Pancreas (tissue), 10 donors: ENCODE measurements around the gene GPRC5B. TPM values are rescaled to one million over a fixed set of nuclear protein-coding genes. Genes with fewer than 3 reads are reported as not detected.

Experiments
- ATAC-seq, 4 donors: fragments of 200-7000 bp; cut with Tn5 transposase; one replicate each; pipeline versions ENCODE4 v1.8.0 to v1.9.1; 2020; ENCODE audit warnings: mild to moderate bottlenecking in 4 of 4, moderate library complexity in 4 of 4
- DNase-seq, 6 donors: peaks; one replicate each; pipeline ENCODE4 v3.0.0-alpha.2; 2020
- FAIRE-seq: peaks from 2 replicates; lab custom pipeline; 2012; peaks lifted over from hg19 to GRCh38; lab: Jason Lieb, UNC
- H3K27ac ChIP-seq, 4 donors: fragments of 200-600 bp; sonication (generic); 1 replicate in 3 of 4; 2 replicates in 1 of 4; pipeline versions ENCODE4 v1.5.0 to v1.8.0; 2020
- H3K27me3 ChIP-seq, 4 donors: fragments of 200-600 bp; one replicate each; pipeline ENCODE4 v1.8.0; 2021
- H3K36me3 ChIP-seq, 3 donors: fragments of 200-600 bp; sonication (generic) in 1 of 3; one replicate each; pipeline versions ENCODE4 v1.5.0 to v1.8.0; 2020 to 2021
- H3K4me1 ChIP-seq, 3 donors: fragments of 200-600 bp; one replicate each; pipeline ENCODE4 v1.8.0; 2021
- H3K4me3 ChIP-seq, 4 donors: fragments of 200-600 bp; sonication (generic) in 2 of 4; one replicate each; pipeline versions ENCODE4 v1.5.0 to v1.8.0; 2020 to 2021
- H3K9me3 ChIP-seq, 4 donors: fragments of 200-600 bp; one replicate each; pipeline ENCODE4 v1.8.0; 2021
- WGBS, 2 donors: extraction: QIAGEN DNeasy Blood & Tissue Kit; methylation state at CpG; one replicate each; pipeline ENCODE4 v1.1.7; 2013; 5-methylcytosine and 5-hydroxymethylcytosine counted together
- intact Hi-C, 3 donors: fragments of 100-400 bp; cut with DNase I; formaldehyde crosslinking; loops; one replicate each; pipeline versions ENCODE4 v1.11.1 to v1.14.2; 2022
- polyA plus RNA-seq, 2 donors: library from polyadenylated mRNA; stranded (reverse); fragments of 200-250 nt; gene quantifications; one replicate each; pipeline ENCODE4 v1.2.3, GENCODE V29; 2013
- total RNA-seq, 6 donors: library from RNA; stranded (reverse); fragmentation: NEBNext Ultra II Directional in 4 of 6; extraction: Animal tissue kit (Norgen Biotek cat#: 25700) in 4 of 6; gene quantifications; one replicate each; pipeline versions ENCODE4 v1.2.1 to v1.2.4, GENCODE V29; 2021 to 2023
- TF ChIP-seq, protein P1 (sequence below), 4 donors: fragments of 200-600 bp; sonication (generic) in 3 of 4; IDR thresholded peaks; one replicate each; pipeline versions ENCODE4 v1.5.0 to v1.8.0; 2021; ENCODE audit warnings: antibody characterized with exemption in 4 of 4
- donor health status: healthy with polysubstance abuse.
- donor health status: DM: no; HTN: no; CAD: no; lungs with moderate emphysema.
- donor health status: DM: no; HTN: no; CAD: no.
- donor health status: control.
- donor health status: control.
- donor health status: Bipolar disorder and iron deficiency.
- donor health status: DM: yes; HTN: yes; CAD: no.
- donor health status: DM: no; HTN: no; CAD: no.
- donor health status: DM: no; HTN: no; CAD: no.
- donor health status: DM: yes; HTN: yes; CAD: no.

Gene GPRC5B
- total and polyA plus RNA-seq, 8 donors = 20.0 to 95.5 (median 27.4) TPM

- TF ChIP-seq, protein P1, sequence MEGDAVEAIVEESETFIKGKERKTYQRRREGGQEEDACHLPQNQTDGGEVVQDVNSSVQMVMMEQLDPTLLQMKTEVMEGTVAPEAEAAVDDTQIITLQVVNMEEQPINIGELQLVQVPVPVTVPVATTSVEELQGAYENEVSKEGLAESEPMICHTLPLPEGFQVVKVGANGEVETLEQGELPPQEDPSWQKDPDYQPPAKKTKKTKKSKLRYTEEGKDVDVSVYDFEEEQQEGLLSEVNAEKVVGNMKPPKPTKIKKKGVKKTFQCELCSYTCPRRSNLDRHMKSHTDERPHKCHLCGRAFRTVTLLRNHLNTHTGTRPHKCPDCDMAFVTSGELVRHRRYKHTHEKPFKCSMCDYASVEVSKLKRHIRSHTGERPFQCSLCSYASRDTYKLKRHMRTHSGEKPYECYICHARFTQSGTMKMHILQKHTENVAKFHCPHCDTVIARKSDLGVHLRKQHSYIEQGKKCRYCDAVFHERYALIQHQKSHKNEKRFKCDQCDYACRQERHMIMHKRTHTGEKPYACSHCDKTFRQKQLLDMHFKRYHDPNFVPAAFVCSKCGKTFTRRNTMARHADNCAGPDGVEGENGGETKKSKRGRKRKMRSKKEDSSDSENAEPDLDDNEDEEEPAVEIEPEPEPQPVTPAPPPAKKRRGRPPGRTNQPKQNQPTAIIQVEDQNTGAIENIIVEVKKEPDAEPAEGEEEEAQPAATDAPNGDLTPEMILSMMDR (IDR thresholded peaks at IDR 0.05) = no peak
- H3K27ac ChIP-seq = no peak overlapping the region
- no peaks in the 10 kb centered on the region for H3K36me3 ChIP-seq
- ATAC-seq (no peak), FAIRE-seq (no peak), DNase-seq (no peak)
- peaks cover 0 to 4% (median 0%) of the 10 kb centered on the region in 3 donors for H3K4me1 ChIP-seq
- H3K9me3 ChIP-seq = no peaks in the 10 kb centered on the region
- no peak overlapping the region for H3K4me3 ChIP-seq
- intact Hi-C loops = loop anchor here in 1 of 3 donors (10.0 kb wide), 1 partner anchor 144 kb away; no protein-coding TSS in a partner anchor
- no peaks in the 10 kb centered on the region for H3K27me3 ChIP-seq
- 94 to 95% methylated on average over 11 of the region's 11 CpGs for WGBS, 2 donors
Measured at GRCh38 chr16:19878757-19879156, 5.9 kb downstream of the GPRC5B start.

GRCh38 chr16:19876501-19877059 lies 8.1 kb downstream of the GPRC5B start:
- Histone ChIP-seq H3K27me3 (no peaks in the 10 kb centered on the region), H3K9me3 (no peaks in the 10 kb centered on the region), H3K4me3 (no peak overlapping the region), H3K27ac (no peak overlapping the region), H3K36me3 (peaks cover 0 to 2% (median 0%) of the 10 kb centered on the region in 3 donors), H3K4me1 (peaks cover 0 to 4% (median 0%) of the 10 kb centered on the region in 3 donors)
- intact Hi-C loops = loop anchor here in 1 of 3 donors (10.0 kb wide), 1 partner anchor 142 kb away; no protein-coding TSS in a partner anchor
- ATAC-seq = no peak
- TF ChIP-seq, protein P1 (IDR thresholded peaks at IDR 0.05) = no peak
- DNase-seq = no peak
- no peak for FAIRE-seq
- WGBS, 2 donors = 83 to 84% methylated on average over 10 of the region's 10 CpGs

DNA sequence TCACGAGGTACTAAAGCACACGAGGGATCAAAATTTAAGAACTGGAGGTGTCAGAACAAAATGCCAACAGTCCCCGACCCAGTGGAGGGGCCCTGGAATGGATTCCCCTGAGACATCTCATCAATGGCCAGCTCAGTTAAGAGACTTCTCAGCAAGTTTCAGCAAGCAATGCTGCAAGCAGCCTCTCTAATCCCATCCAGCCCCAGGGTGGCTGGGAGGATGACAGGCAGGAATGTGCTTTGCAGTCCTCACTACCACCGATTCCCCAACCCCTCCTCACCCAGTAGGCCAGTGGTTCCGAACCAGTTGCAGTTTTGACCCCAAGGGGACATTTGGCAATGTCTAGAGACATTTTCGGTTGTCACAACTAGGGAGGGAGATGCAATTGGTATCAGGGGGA lies 8.7 kb downstream of the GPRC5B start:
- no peak for DNase-seq
- Histone ChIP-seq H3K9me3 (no peaks in the 10 kb centered on the region), H3K4me1 (peaks cover 0 to 4% (median 0%) of the 10 kb centered on the region in 3 donors), H3K36me3 (peaks cover 0 to 6% (median 0%) of the 10 kb centered on the region in 3 donors), H3K27me3 (no peaks in the 10 kb centered on the region), H3K4me3 (no peak overlapping the region), H3K27ac (no peak overlapping the region)
- no peak for ATAC-seq
- TF ChIP-seq, protein P1 (IDR thresholded peaks at IDR 0.05) = no peak
- FAIRE-seq = no peak
- WGBS, 2 donors = 89% methylated on average over 6 of the region's 6 CpGs
- intact Hi-C loops = loop anchor here in 1 of 3 donors (10.0 kb wide), 1 partner anchor 141 kb away; no protein-coding TSS in a partner anchor

- peaks cover 0 to 4% (median 0%) of the 10 kb centered on the region in 3 donors for H3K4me1 ChIP-seq
- ATAC-seq = no peak
- intact Hi-C loops = loop anchor here in 1 of 3 donors (10.0 kb wide), 1 partner anchor 140 kb away; no protein-coding TSS in a partner anchor
- no peak for DNase-seq
- FAIRE-seq = no peak
- H3K27me3 ChIP-seq = no peaks in the 10 kb centered on the region
- 80 to 83% methylated on average over 18 of the region's 18 CpGs for WGBS, 2 donors
- H3K27ac ChIP-seq = no peak overlapping the region
- TF ChIP-seq, protein P1 (IDR thresholded peaks at IDR 0.05) = no peak
- H3K36me3 ChIP-seq = peaks cover 0 to 12% (median 0%) of the 10 kb centered on the region in 3 donors
- no peaks in the 10 kb centered on the region for H3K9me3 ChIP-seq
- no peak overlapping the region for H3K4me3 ChIP-seq
Measured at GRCh38 chr16:19874851-19875546, 9.6 kb downstream of the GPRC5B start.
